BE2C (cell line): ENCODE results near the gene HAPLN1.

Source experiments
- DNase-seq: peaks from one replicate; pipeline ENCODE4 v3.0.0-alpha.2; 2020
- H3K27me3 ChIP-seq: fragments of 250-450 bp; sonication (Bioruptor Pico); 2 replicates; pipeline ENCODE4 v1.5.1; 2020; ENCODE audit warnings: mild to moderate bottlenecking
- H3K36me3 ChIP-seq: fragments of 250-450 bp; sonication (Bioruptor Pico); 2 replicates; pipeline ENCODE4 v1.5.1; 2020; ENCODE audit warnings: mild to moderate bottlenecking
- H3K4me1 ChIP-seq: fragments of 250-450 bp; sonication (Bioruptor Pico); 2 replicates; pipeline ENCODE4 v1.5.1; 2020
- H3K4me3 ChIP-seq: 2 replicates; pipeline ENCODE4 v1.5.1; 2011; ENCODE audit warnings: low read depth, low read length
- H3K9me3 ChIP-seq: fragments of 250-450 bp; sonication (Bioruptor Pico); 2 replicates; pipeline ENCODE4 v1.5.1; 2020
- CTCF ChIP-seq: IDR thresholded peaks from 2 replicates; pipeline ENCODE4 v1.5.1; 2012; ENCODE audit warnings: mild to moderate bottlenecking, low read depth, low read length

The HAPLN1 gene

DNA sequence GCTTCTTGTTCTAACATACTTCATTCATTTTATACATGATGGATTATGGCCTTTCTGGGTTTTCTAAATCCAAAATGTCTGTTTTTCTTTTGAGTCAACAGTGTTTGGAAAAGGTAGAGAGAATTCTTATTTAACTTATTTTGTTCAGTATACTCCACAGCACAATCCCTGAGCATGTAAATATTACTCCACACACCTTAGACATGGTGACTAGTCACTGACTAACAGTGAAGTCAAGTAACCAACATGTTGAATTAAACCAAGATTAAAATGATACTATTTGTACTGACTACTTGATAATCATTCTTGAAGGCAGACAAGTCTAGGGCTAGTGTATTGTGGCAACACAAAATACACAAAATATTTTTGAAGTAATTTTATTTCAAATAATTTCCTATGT, 55.0 kb downstream of the HAPLN1 start:
- no peaks in the 10 kb centered on the region for H3K4me1 ChIP-seq
- H3K9me3 ChIP-seq = no peaks in the 10 kb centered on the region
- DNase-seq = no peak
- no peaks in the 10 kb centered on the region for H3K36me3 ChIP-seq
- no peak for TF ChIP-seq CTCF
- no peak overlapping the region for H3K4me3 ChIP-seq
- no peaks in the 10 kb centered on the region for H3K27me3 ChIP-seq

GRCh38 chr5:83662558-83662957, 58.1 kb downstream of the HAPLN1 start:
- H3K36me3 ChIP-seq = no peaks in the 10 kb centered on the region
- TF ChIP-seq CTCF = no peak
- DNase-seq = no peak
- no peaks in the 10 kb centered on the region for H3K27me3 ChIP-seq
- H3K4me3 ChIP-seq = no peak overlapping the region
- H3K9me3 ChIP-seq = no peaks in the 10 kb centered on the region
- H3K4me1 ChIP-seq = no peaks in the 10 kb centered on the region

DNA sequence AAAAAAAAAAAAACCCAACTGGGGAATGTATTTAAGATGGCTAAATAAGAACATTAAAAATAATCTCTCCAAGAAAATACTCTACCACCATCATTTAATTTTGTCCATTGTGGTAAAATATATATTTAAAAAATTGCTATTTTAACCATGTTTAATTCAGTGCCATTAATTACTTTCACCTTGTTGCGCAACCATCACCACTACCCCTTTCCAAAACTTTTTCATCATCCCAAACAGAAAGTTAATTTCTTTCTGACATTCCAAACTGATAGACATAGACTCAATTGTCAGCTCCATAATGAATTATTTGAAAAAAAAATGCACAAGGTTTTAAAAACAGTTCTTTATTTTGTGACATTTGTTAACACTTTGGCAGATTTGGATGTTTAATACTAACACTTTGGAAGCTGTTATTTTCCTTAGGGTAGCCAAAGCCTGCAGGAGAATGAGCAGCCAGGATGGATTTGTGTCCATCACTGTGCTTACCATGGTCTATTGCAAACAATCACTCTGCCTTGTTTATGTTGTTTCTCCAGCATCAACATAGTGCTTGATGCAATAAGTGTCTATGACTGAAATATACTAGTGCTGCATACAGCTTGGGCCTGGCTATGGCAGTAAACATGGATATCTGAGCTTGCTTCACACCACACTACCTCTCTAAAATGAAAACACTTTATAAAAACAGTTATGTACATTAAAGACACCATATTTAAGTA, 62.7 kb downstream of the HAPLN1 start:
- H3K27me3 ChIP-seq = no peaks in the 10 kb centered on the region

DNA sequence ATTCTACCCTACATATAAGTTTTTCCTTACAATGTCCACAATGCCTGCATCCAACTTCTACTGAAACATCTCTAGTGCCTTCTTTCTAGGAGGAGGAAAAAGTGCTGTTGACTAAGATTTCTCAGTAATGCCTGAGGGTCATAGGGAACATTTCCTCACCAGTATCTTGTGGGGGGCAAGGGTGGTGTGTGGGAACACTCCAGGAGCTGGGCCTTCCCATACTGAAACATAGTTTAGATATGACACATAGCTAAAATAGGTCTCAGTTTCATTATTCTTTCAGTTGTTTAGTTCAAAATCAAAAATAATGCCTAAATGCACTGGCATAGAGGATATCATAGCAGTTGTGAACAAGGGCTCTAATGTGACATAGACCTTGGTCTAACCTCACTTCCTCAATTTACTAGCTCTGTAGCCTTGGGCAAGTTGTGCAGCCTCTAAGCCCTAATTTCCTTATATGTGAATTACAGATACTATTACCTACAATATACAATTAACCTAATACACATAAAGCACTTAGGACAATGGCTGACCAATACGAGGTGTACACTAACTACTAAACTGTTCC, 66.1 kb downstream of the HAPLN1 start:
- no peaks in the 10 kb centered on the region for H3K9me3 ChIP-seq
- H3K27me3 ChIP-seq = peaks cover 4% of the 10 kb centered on the region; the same call in 1 of the 2 replicates
- no peaks in the 10 kb centered on the region for H3K36me3 ChIP-seq
- no peak for DNase-seq
- H3K4me3 ChIP-seq = no peak overlapping the region
- H3K4me1 ChIP-seq = no peaks in the 10 kb centered on the region
- TF ChIP-seq CTCF = no peak

More for the DNA sequence above, 62.7 kb downstream of the HAPLN1 start:
- H3K4me3 ChIP-seq = no peak overlapping the region
- H3K4me1 ChIP-seq = no peaks in the 10 kb centered on the region
- DNase-seq = no peak
- no peaks in the 10 kb centered on the region for H3K9me3 ChIP-seq
- no peak for TF ChIP-seq CTCF
- no peaks in the 10 kb centered on the region for H3K36me3 ChIP-seq

DNA sequence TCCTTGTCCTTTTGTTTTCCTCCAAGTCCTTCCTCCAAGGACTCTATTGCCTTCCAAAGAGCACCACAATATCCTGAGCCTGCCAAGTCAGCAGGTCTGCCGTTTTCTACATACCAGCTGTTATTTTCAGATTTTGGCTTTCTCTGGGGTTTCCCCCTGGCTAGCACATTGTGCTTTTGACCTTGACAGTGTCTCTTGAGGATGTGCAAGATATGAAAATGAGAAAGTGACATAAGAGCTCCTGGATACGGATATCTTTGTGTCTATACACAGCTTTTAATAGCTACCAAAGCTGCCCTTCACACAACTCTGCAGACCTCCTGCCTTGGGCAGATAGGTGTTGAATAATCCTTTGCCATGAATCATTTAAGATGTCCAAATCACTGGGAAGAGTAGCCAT, 67.0 kb downstream of the HAPLN1 start:
- H3K9me3 ChIP-seq = no peaks in the 10 kb centered on the region
- no peak for TF ChIP-seq CTCF
- H3K4me1 ChIP-seq = no peaks in the 10 kb centered on the region
- peaks cover 7% of the 10 kb centered on the region; the same call in 1 of the 2 replicates for H3K27me3 ChIP-seq
- no peak overlapping the region for H3K4me3 ChIP-seq
- DNase-seq = no peak
- no peaks in the 10 kb centered on the region for H3K36me3 ChIP-seq

DNA sequence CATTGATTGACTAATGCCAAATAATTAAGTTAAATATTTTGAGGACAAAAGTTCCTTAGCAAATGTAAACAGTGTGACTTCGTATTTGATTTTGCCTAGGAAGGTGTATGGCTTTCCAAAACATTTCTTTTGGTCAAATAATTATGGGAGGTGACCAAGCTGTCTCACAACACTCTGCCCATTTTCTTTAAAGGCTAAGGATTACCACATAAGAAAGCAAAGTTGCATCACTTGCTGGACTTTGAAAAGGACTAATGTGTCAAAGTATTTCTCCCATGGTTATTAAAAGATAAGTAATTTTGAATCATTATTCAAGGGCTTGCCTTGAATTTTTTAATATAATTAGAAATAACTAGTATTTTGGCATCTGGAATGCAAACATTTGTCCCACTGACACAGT, 74.7 kb downstream of the HAPLN1 start:
- Histone ChIP-seq H3K36me3 (no peaks in the 10 kb centered on the region), H3K27me3 (peaks cover 7% of the 10 kb centered on the region; the same call in 1 of the 2 replicates), H3K4me1 (no peaks in the 10 kb centered on the region), H3K4me3 (no peak overlapping the region), H3K9me3 (no peaks in the 10 kb centered on the region)
- TF ChIP-seq CTCF = no peak
- DNase-seq = no peak
